ENCODE measurements around the gene METTL26. TPM values are rescaled to one million over a fixed set of nuclear protein-coding genes. Genes with fewer than 3 reads are reported as not detected.
A peak's percentile ranks its signal among the peaks of the same experiment; 100 is the strongest.

METTL26 gene
- total RNA-seq, 1 donor from 2014 or later = 68.1 TPM

GRCh38 chr16:641326-642188, 5.5 kb upstream of the METTL26 start, which contains the start of gene MCRIP2:
Gene MCRIP2 (plus strand): TSS chr16:641828. CDS start chr16:641992, 164 bp downstream.
- Mint-ChIP-seq H3K36me3 (ENCODE audit: low read depth) (no peaks in the 10 kb centered on the region), H3K9me3 (ENCODE audit: low read depth) (no peaks in the 10 kb centered on the region), H3K4me1 (ENCODE audit: low read depth) (peaks cover 6% of the 10 kb centered on the region), H3K27ac (ENCODE audit: unreplicated experiment) (no peak within 1 kb of the TSS), H3K4me3 (ENCODE audit: unreplicated experiment) (peak within 1 kb of the TSS; percentile 66), H3K27me3 (ENCODE audit: low read depth) (no peaks in the 10 kb centered on the region)
- TF ChIP-seq CTCF (IDR thresholded peaks at IDR 0.05) = no peak
- no peak for DNase-seq (ENCODE audit: low spot score)

- Mint-ChIP-seq H3K4me1 (ENCODE audit: low read depth) (peaks cover 8% of the 10 kb centered on the region), H3K27ac (ENCODE audit: unreplicated experiment) (no peak overlapping the region), H3K9me3 (ENCODE audit: low read depth) (no peaks in the 10 kb centered on the region), H3K4me3 (ENCODE audit: unreplicated experiment) (peak overlapping the region; percentile 22), H3K27me3 (ENCODE audit: low read depth) (no peaks in the 10 kb centered on the region), H3K36me3 (ENCODE audit: low read depth) (no peaks in the 10 kb centered on the region)
- no peak for DNase-seq (ENCODE audit: low spot score)
- no peak for TF ChIP-seq CTCF (IDR thresholded peaks at IDR 0.05)
Measured at GRCh38 chr16:640614-641013, 4.5 kb upstream of the METTL26 start.

GRCh38 chr16:638836-639235, 2.7 kb upstream of the METTL26 start:
- Mint-ChIP-seq H3K36me3 (ENCODE audit: low read depth) (no peaks in the 10 kb centered on the region), H3K4me3 (ENCODE audit: unreplicated experiment) (no peak overlapping the region), H3K4me1 (ENCODE audit: low read depth) (peaks cover 14% of the 10 kb centered on the region), H3K9me3 (ENCODE audit: low read depth) (no peaks in the 10 kb centered on the region), H3K27ac (ENCODE audit: unreplicated experiment) (no peak overlapping the region), H3K27me3 (ENCODE audit: low read depth) (no peaks in the 10 kb centered on the region)
- TF ChIP-seq CTCF (IDR thresholded peaks at IDR 0.05) = no peak
- no peak for DNase-seq (ENCODE audit: low spot score)

- H3K36me3 Mint-ChIP-seq (ENCODE audit: low read depth) = no peaks in the 10 kb centered on the region
- no peak overlapping the region for H3K4me3 Mint-ChIP-seq (ENCODE audit: unreplicated experiment)
- no peak overlapping the region for H3K27ac Mint-ChIP-seq (ENCODE audit: unreplicated experiment)
- H3K27me3 Mint-ChIP-seq (ENCODE audit: low read depth) = no peaks in the 10 kb centered on the region
- H3K4me1 Mint-ChIP-seq (ENCODE audit: low read depth) = peaks cover 14% of the 10 kb centered on the region
- no peak for DNase-seq (ENCODE audit: low spot score)
- H3K9me3 Mint-ChIP-seq (ENCODE audit: low read depth) = no peaks in the 10 kb centered on the region
- no peak for TF ChIP-seq CTCF (IDR thresholded peaks at IDR 0.05)
Measured at GRCh38 chr16:638034-638543, 2.0 kb upstream of the METTL26 start.

GRCh38 chr16:637081-638018, 1.2 kb upstream of the METTL26 start:
- DNase-seq (ENCODE audit: low spot score) = no peak
- peak overlapping the region; percentile 98 for H3K27ac Mint-ChIP-seq (ENCODE audit: unreplicated experiment)
- no peaks in the 10 kb centered on the region for H3K9me3 Mint-ChIP-seq (ENCODE audit: low read depth)
- TF ChIP-seq CTCF (IDR thresholded peaks at IDR 0.05) = no peak
- H3K4me3 Mint-ChIP-seq (ENCODE audit: unreplicated experiment) = peak overlapping the region; percentile 84
- no peaks in the 10 kb centered on the region for H3K36me3 Mint-ChIP-seq (ENCODE audit: low read depth)
- H3K4me1 Mint-ChIP-seq (ENCODE audit: low read depth) = peaks cover 8% of the 10 kb centered on the region
- H3K27me3 Mint-ChIP-seq (ENCODE audit: low read depth) = no peaks in the 10 kb centered on the region

Measured in chondrocyte (in vitro differentiated cells).